ENCODE results near the gene LTN1. TPM values are rescaled to one million over a fixed set of nuclear protein-coding genes. Genes with fewer than 3 reads are reported as not detected.

Gene LTN1
- total RNA-seq, 1 donor from 2014 or later, result 23.6 TPM

DNA sequence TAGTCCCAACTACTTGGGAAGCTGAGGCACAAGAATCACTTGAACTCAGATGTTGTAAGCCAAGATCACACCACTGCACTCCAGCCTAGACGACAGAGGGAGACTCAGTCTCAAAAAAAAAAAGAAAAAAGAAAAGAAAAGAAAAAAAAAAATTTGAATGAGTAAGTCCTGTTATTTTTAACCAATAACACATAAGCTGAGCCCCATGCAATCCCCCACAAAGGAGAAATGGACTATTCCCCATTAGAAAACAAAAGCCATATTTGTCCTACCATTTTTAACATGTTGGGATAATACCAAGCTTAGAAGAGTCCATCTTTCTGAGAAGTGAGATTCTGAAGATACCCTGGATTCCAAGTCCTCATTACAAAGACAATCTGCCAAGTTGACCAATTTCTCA is 32.4 kb downstream of the LTN1 start:
- Mint-ChIP-seq H3K4me1 (ENCODE audit: unreplicated experiment) (peaks cover 11% of the 10 kb centered on the region), H3K4me3 (ENCODE audit: unreplicated experiment) (no peak overlapping the region), H3K36me3 (ENCODE audit: low read depth, unreplicated experiment) (peaks cover 3% of the 10 kb centered on the region), H3K27ac (ENCODE audit: unreplicated experiment) (no peak overlapping the region), H3K27me3 (ENCODE audit: unreplicated experiment) (no peaks in the 10 kb centered on the region), H3K9me3 (ENCODE audit: unreplicated experiment) (no peaks in the 10 kb centered on the region)
- TF ChIP-seq CTCF (IDR thresholded peaks at IDR 0.05; ENCODE audit: unreplicated experiment), result no peak
- DNase-seq (ENCODE audit: low spot score), result no peak

DNA sequence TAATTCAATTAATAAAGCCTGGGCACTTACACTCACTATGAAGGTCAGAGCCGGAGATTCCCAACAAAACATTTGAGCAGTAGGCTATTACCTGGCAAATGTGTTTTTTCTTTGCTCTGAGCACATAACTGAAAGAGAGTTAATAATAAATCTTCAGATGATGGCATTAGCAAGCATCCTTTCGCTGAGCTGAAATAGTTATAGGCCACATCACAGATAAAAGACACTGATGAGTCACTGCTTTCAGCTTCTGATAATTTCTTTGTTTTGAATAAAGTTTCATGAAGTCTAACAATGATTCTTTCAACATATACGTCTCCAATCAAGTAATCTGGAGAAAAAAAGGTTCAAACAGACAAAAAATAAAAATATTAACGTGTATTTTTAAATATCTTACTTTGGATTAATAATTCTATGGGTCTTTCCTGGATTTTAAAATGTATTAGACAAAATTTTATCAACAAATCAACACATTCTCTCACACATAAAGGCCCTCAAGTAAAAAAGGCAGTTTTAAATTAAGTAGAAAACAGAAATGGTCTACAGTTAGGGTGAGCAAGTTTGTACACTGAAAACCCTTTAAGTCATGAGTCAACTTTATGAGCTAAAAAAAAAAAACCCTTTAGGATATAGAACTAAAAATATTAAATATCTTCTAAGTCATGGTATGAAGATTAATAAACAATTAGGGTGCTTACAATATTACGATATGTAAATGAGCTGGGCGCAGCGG is 33.1 kb downstream of the LTN1 start:
- H3K4me1 Mint-ChIP-seq (ENCODE audit: unreplicated experiment), result peaks cover 11% of the 10 kb centered on the region
- no peaks in the 10 kb centered on the region for H3K27me3 Mint-ChIP-seq (ENCODE audit: unreplicated experiment)
- peaks cover 3% of the 10 kb centered on the region for H3K36me3 Mint-ChIP-seq (ENCODE audit: low read depth, unreplicated experiment)
- H3K4me3 Mint-ChIP-seq (ENCODE audit: unreplicated experiment), result no peak overlapping the region
- H3K27ac Mint-ChIP-seq (ENCODE audit: unreplicated experiment), result no peak overlapping the region
- TF ChIP-seq CTCF (IDR thresholded peaks at IDR 0.05; ENCODE audit: unreplicated experiment), result no peak
- no peaks in the 10 kb centered on the region for H3K9me3 Mint-ChIP-seq (ENCODE audit: unreplicated experiment)
- no peak for DNase-seq (ENCODE audit: low spot score)

- Mint-ChIP-seq H3K4me3 (ENCODE audit: unreplicated experiment) (no peak overlapping the region), H3K36me3 (ENCODE audit: low read depth, unreplicated experiment) (peaks cover 3% of the 10 kb centered on the region), H3K27ac (ENCODE audit: unreplicated experiment) (no peak overlapping the region), H3K27me3 (ENCODE audit: unreplicated experiment) (no peaks in the 10 kb centered on the region), H3K9me3 (ENCODE audit: unreplicated experiment) (no peaks in the 10 kb centered on the region), H3K4me1 (ENCODE audit: unreplicated experiment) (no peaks in the 10 kb centered on the region)
- no peak for TF ChIP-seq CTCF (IDR thresholded peaks at IDR 0.05; ENCODE audit: unreplicated experiment)
- no peak for DNase-seq (ENCODE audit: low spot score)
Measured at GRCh38 chr21:28953247-28953646, 39.4 kb downstream of the LTN1 start.

GRCh38 chr21:28952686-28953085 is 40.0 kb downstream of the LTN1 start:
- no peak for DNase-seq (ENCODE audit: low spot score)
- H3K4me1 Mint-ChIP-seq (ENCODE audit: unreplicated experiment), result no peaks in the 10 kb centered on the region
- H3K27ac Mint-ChIP-seq (ENCODE audit: unreplicated experiment), result no peak overlapping the region

More at GRCh38 chr21:28952686-28953085, 40.0 kb downstream of the LTN1 start:
- Mint-ChIP-seq H3K4me3 (ENCODE audit: unreplicated experiment) (no peak overlapping the region), H3K36me3 (ENCODE audit: low read depth, unreplicated experiment) (peaks cover 1% of the 10 kb centered on the region), H3K27me3 (ENCODE audit: unreplicated experiment) (no peaks in the 10 kb centered on the region), H3K9me3 (ENCODE audit: unreplicated experiment) (no peaks in the 10 kb centered on the region)
- no peak for TF ChIP-seq CTCF (IDR thresholded peaks at IDR 0.05; ENCODE audit: unreplicated experiment)

All from endothelial cell (in vitro differentiated cells).